OCI-LY3 (cell line): ENCODE results near the gene TBC1D8.

Experiments
- EZH2phosphoT487 ChIP-seq: fragments of 200-600 bp; shearing (Covaris generic); IDR thresholded peaks from 2 replicates; pipeline ENCODE4 v1.6.1; 2018; ENCODE audit warnings: antibody characterized with exemption, mixed run types, low read depth
- TF ChIP-seq, protein P1 (sequence below): fragments of 200-600, 300-600 bp; sonication (generic); IDR thresholded peaks from 2 replicates; pipeline ENCODE4 v1.5.1; 2014; ENCODE audit warnings: antibody characterized with exemption, low read length, low read depth

DNA sequence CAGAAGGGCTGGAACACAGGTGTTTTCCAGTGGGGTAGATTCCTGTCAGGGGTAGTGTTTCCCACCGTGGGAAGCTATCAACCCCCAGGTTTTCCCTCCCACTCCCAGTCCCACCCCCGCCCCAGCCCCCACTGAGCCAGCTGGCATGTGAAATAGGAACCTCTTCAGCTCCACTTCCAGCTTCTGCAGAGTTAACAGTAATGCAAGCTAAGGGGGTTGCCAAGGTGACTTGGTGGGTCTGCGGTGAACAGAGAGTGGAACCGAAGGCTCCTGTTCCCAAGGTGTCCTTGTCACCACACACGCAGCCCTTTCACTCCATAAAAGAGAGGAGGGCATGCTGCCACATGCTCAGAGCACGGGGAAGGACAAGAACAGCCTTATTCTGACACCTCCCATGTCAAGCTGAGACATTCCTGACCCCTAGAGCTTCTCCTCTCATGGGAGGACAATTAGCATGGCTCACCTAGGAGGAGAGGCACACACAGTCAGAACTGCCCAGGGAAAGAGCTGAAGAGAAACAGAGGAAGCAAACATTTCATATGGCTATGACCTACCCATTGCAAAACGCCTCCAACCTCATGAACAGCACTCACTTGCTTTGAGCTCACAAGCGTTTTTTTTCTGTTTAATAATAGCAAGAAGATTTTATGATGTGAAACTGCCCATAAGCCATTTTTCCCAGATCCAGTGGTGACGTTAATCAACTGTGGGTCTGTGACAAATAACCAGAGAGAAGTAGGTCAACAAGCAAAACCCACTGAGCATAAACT lies 39.8 kb upstream of the TBC1D8 start:
- TF ChIP-seq, protein P1, sequence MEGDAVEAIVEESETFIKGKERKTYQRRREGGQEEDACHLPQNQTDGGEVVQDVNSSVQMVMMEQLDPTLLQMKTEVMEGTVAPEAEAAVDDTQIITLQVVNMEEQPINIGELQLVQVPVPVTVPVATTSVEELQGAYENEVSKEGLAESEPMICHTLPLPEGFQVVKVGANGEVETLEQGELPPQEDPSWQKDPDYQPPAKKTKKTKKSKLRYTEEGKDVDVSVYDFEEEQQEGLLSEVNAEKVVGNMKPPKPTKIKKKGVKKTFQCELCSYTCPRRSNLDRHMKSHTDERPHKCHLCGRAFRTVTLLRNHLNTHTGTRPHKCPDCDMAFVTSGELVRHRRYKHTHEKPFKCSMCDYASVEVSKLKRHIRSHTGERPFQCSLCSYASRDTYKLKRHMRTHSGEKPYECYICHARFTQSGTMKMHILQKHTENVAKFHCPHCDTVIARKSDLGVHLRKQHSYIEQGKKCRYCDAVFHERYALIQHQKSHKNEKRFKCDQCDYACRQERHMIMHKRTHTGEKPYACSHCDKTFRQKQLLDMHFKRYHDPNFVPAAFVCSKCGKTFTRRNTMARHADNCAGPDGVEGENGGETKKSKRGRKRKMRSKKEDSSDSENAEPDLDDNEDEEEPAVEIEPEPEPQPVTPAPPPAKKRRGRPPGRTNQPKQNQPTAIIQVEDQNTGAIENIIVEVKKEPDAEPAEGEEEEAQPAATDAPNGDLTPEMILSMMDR: no peak
- no peak for TF ChIP-seq EZH2phosphoT487
